IPS-15b (cell line): ENCODE results near the gene MIDN.
"Not testable (repeated sequence)": the region's sequence is repeated elsewhere in the genome, so short reads cannot be mapped to it uniquely, and the experiment has no call there.

Experiments used
- H3K27me3 ChIP-seq: one replicate; pipeline ENCODE4 v1.6.1; 2013; ENCODE audit warnings: low read length; ENCODE audit not compliant: control insufficient read depth, insufficient read depth
- H3K36me3 ChIP-seq: one replicate; pipeline ENCODE4 v1.6.1; 2013; ENCODE audit warnings: low read length; ENCODE audit not compliant: control insufficient read depth, insufficient read depth
- H3K4me1 ChIP-seq: one replicate; pipeline ENCODE4 v1.6.1; 2013; ENCODE audit warnings: mild to moderate bottlenecking, low read length; ENCODE audit not compliant: control insufficient read depth, insufficient read depth
- H3K4me3 ChIP-seq: one replicate; pipeline ENCODE4 v1.5.1; 2013; ENCODE audit warnings: low read depth, low read length
- H3K9ac ChIP-seq: one replicate; pipeline ENCODE4 v1.6.1; 2013; ENCODE audit warnings: low read depth, mild to moderate bottlenecking, low read length
- H3K9me3 ChIP-seq: one replicate; pipeline ENCODE4 v1.6.1; 2013; ENCODE audit warnings: mild to moderate bottlenecking, low read length; ENCODE audit not compliant: control insufficient read depth, insufficient read depth

The MIDN gene

GRCh38 chr19:1248139-1248785, at the start of gene MIDN:
Gene MIDN (plus strand): TSS chr19:1248583. CDS start chr19:1250297, 1,714 bp downstream.
- H3K27me3 ChIP-seq, result no peaks in the 10 kb centered on the region
- H3K4me3 ChIP-seq, result peak within 1 kb of the TSS; percentile 60
- no peaks in the 10 kb centered on the region for H3K4me1 ChIP-seq
- H3K9ac ChIP-seq, result no peak within 1 kb of the TSS
- H3K36me3 ChIP-seq, result peaks cover 6% of the 10 kb centered on the region
- H3K9me3 ChIP-seq, result no peaks in the 10 kb centered on the region

GRCh38 chr19:1199531-1199930, 48.9 kb upstream of the MIDN start:
- no peaks in the 10 kb centered on the region for H3K9me3 ChIP-seq
- H3K4me1 ChIP-seq, result no peaks in the 10 kb centered on the region
- peaks cover 2% of the 10 kb centered on the region for H3K27me3 ChIP-seq
- no peak overlapping the region for H3K9ac ChIP-seq
- H3K36me3 ChIP-seq, result no peaks in the 10 kb centered on the region
- H3K4me3 ChIP-seq, result no peak overlapping the region

GRCh38 chr19:1200614-1201013, 47.8 kb upstream of the MIDN start:
- H3K4me3 ChIP-seq, H3K9ac ChIP-seq, H3K36me3 ChIP-seq: not testable (repeated sequence)

GRCh38 chr19:1205114-1206099, 43.0 kb upstream of the MIDN start, which contains the start of gene STK11:
Gene STK11 (plus strand): TSS chr19:1205778. CDS start chr19:1206914, 1,136 bp downstream.
- H3K27me3 ChIP-seq, result peaks cover 2% of the 10 kb centered on the region
- peak within 1 kb of the TSS; percentile 70 for H3K4me3 ChIP-seq
- peaks cover 9% of the 10 kb centered on the region for H3K36me3 ChIP-seq
- H3K9me3 ChIP-seq, result no peaks in the 10 kb centered on the region
- peak within 1 kb of the TSS; percentile 76 for H3K9ac ChIP-seq
- no peaks in the 10 kb centered on the region for H3K4me1 ChIP-seq

More at GRCh38 chr19:1200614-1201013, 47.8 kb upstream of the MIDN start:
- not testable (repeated sequence) for H3K9me3 ChIP-seq, H3K27me3 ChIP-seq, H3K4me1 ChIP-seq

- Histone ChIP-seq H3K36me3 (peaks cover 9% of the 10 kb centered on the region), H3K9me3 (no peaks in the 10 kb centered on the region), H3K4me3 (peak overlapping the region; percentile 70), H3K27me3 (peaks cover 2% of the 10 kb centered on the region), H3K4me1 (no peaks in the 10 kb centered on the region), H3K9ac (peak overlapping the region; percentile 76)
These were observed 42.1 kb upstream of the MIDN start for GRCh38 chr19:1206150-1206863.

GRCh38 chr19:1206864-1207450, 41.4 kb upstream of the MIDN start:
- Histone ChIP-seq H3K4me1 (no peaks in the 10 kb centered on the region), H3K36me3 (peaks cover 9% of the 10 kb centered on the region), H3K9me3 (no peaks in the 10 kb centered on the region), H3K4me3 (peak overlapping the region; percentile 70), H3K27me3 (peaks cover 2% of the 10 kb centered on the region), H3K9ac (peak overlapping the region; percentile 76)

- not testable (repeated sequence) for H3K9me3 ChIP-seq, H3K27me3 ChIP-seq, H3K9ac ChIP-seq, H3K4me1 ChIP-seq, H3K4me3 ChIP-seq
- H3K36me3 ChIP-seq, result peaks cover 18% of the 10 kb centered on the region
These were observed 39.6 kb upstream of the MIDN start for GRCh38 chr19:1208830-1209229.

GRCh38 chr19:1210227-1210538, 38.2 kb upstream of the MIDN start:
- no peak overlapping the region for H3K4me3 ChIP-seq

GRCh38 chr19:1211494-1212234, 36.7 kb upstream of the MIDN start:
- H3K4me1 ChIP-seq, result no peaks in the 10 kb centered on the region

More at GRCh38 chr19:1210227-1210538, 38.2 kb upstream of the MIDN start:
- Histone ChIP-seq H3K9ac (peak overlapping the region; percentile 37), H3K4me1 (no peaks in the 10 kb centered on the region), H3K36me3 (peaks cover 26% of the 10 kb centered on the region), H3K27me3 (no peaks in the 10 kb centered on the region), H3K9me3 (no peaks in the 10 kb centered on the region)

GRCh38 chr19:1213391-1214286, 34.7 kb upstream of the MIDN start:
- peaks cover 28% of the 10 kb centered on the region for H3K36me3 ChIP-seq
- H3K9me3 ChIP-seq, result no peaks in the 10 kb centered on the region
- no peak overlapping the region for H3K9ac ChIP-seq
- peaks cover 3% of the 10 kb centered on the region for H3K4me1 ChIP-seq
- H3K27me3 ChIP-seq, result no peaks in the 10 kb centered on the region
- H3K4me3 ChIP-seq, result no peak overlapping the region

More at GRCh38 chr19:1211494-1212234, 36.7 kb upstream of the MIDN start:
- peaks cover 26% of the 10 kb centered on the region for H3K36me3 ChIP-seq
- H3K9me3 ChIP-seq, result no peaks in the 10 kb centered on the region
- H3K4me3 ChIP-seq, result peak overlapping the region; percentile 13
- no peak overlapping the region for H3K9ac ChIP-seq
- H3K27me3 ChIP-seq, result no peaks in the 10 kb centered on the region
